ENCODE data around the gene MGAT5B.

- TF ChIP-seq CTCF (IDR thresholded peaks at IDR 0.05) (no peak), POLR2A (IDR thresholded peaks at IDR 0.05) (no peak)
Observed at GRCh38 chr17:76966016-76966415, 97.8 kb downstream of the MGAT5B start.
